SU-DHL-6 (cell line): Measurements from ENCODE around the gene KAT8.
"Not testable (repeated sequence)": the region's sequence is repeated elsewhere in the genome, so short reads cannot be mapped to it uniquely, and the experiment has no call there.

Experiments used
- H2AFZ ChIP-seq: fragments of 200-600 bp; sonication (generic); 2 replicates; pipeline ENCODE4 v1.6.1; 2014; ENCODE audit warnings: low read depth, mild to moderate bottlenecking, moderate library complexity, mixed read lengths, antibody characterized with exemption, low read length; ENCODE audit not compliant: severe bottlenecking
- H3F3A ChIP-seq: fragments of 200-600 bp; shearing (Covaris generic); 2 replicates; pipeline ENCODE4 v1.6.0; 2016; ENCODE audit warnings: antibody characterized with exemption, mild to moderate bottlenecking; ENCODE audit not compliant: insufficient read depth
- H3K27ac ChIP-seq: fragments of 200-600 bp; sonication (generic); 2 replicates; pipeline ENCODE4 v1.5.1; 2016; ENCODE audit warnings: low read depth, mild to moderate bottlenecking, low read length, moderate library complexity, mixed read lengths
- H3K27me3 ChIP-seq: fragments of 200-600 bp; sonication (generic), shearing (Covaris generic); 2 replicates; pipeline ENCODE4 v1.6.0; 2014; ENCODE audit warnings: mild to moderate bottlenecking, low read length
- H3K36me3 ChIP-seq: fragments of 200-600 bp; sonication (generic); 2 replicates; pipeline ENCODE4 v1.6.1; 2014; ENCODE audit warnings: mild to moderate bottlenecking, low read length, mixed read lengths
- H3K4me2 ChIP-seq: fragments of 300-600, 200-600 bp; shearing (Covaris generic), sonication (generic); 2 replicates; pipeline ENCODE4 v1.6.0; 2014; ENCODE audit warnings: low read length, low read depth, mild to moderate bottlenecking; ENCODE audit not compliant: poor library complexity, severe bottlenecking
- H3K4me3 ChIP-seq: fragments of 200-600 bp; sonication (generic); 2 replicates; pipeline ENCODE4 v1.5.1; 2014; ENCODE audit warnings: antibody characterized with exemption, low read length, mild to moderate bottlenecking, mixed read lengths; ENCODE audit not compliant: insufficient read depth, poor library complexity, severe bottlenecking
- H3K79me2 ChIP-seq: fragments of 200-600 bp; sonication (generic); 2 replicates; pipeline ENCODE4 v1.6.1; 2014; ENCODE audit warnings: mild to moderate bottlenecking, low read length, moderate library complexity; ENCODE audit not compliant: insufficient read depth
- H3K9ac ChIP-seq: fragments of 200-600 bp; sonication (generic); 2 replicates; pipeline ENCODE4 v1.7.0; 2014; ENCODE audit warnings: mild to moderate bottlenecking, low read length
- H3K9me2 ChIP-seq: fragments of 200-600 bp; sonication (generic); replicated peaks from 2 replicates; pipeline ENCODE4 v1.6.1; 2014; ENCODE audit warnings: low read length; ENCODE audit not compliant: insufficient read depth
- H3K9me3 ChIP-seq: fragments of 200-600 bp; sonication (generic); 2 replicates; pipeline ENCODE4 v1.6.1; 2014; ENCODE audit warnings: low read length, mixed read lengths; ENCODE audit not compliant: insufficient read depth
- H4K20me1 ChIP-seq: fragments of 200-600 bp; sonication (generic); 2 replicates; pipeline ENCODE4 v1.6.1; 2014; ENCODE audit warnings: low read depth, mild to moderate bottlenecking, antibody characterized with exemption, low read length, moderate library complexity, mixed read lengths
- EZH2phosphoT487 ChIP-seq: fragments of 200-600 bp; sonication (generic), shearing (Covaris generic); conservative IDR thresholded peaks from 2 replicates; pipeline ENCODE4 v1.6.1; 2018; ENCODE audit warnings: mild to moderate bottlenecking, antibody characterized with exemption, low read length, moderate library complexity, mixed read lengths
- TF ChIP-seq, protein P1 (sequence below): fragments of 200-600 bp; sonication (generic); IDR thresholded peaks from one replicate; pipeline ENCODE4 v1.5.1; 2017; ENCODE audit warnings: antibody characterized with exemption, mild to moderate bottlenecking, low read length, moderate library complexity; ENCODE audit not compliant: insufficient read depth, poor library complexity, severe bottlenecking

The KAT8 gene

DNA sequence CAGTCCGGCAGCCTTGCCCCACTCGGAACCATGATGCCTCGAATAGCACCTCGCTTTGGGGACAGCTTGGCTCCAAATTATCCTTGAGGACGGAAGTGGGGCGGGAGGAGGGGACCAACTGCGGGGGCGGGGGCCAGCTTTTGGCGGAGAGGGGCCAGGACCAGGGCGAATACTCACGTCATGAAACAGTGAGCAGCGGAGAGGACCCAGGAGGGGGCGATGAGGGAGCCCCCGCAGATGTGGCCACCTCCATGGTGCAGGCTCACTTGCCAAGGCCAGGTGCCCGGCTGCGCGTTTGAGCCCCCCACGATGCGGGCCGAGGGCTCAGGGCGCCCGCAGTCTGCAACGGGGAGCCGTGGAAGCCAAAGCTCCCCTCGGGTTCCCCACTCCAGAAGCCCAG lies 31.4 kb downstream of the KAT8 start:
- H3K9me2 ChIP-seq = no peaks in the 10 kb centered on the region
- no peak overlapping the region for H3K4me3 ChIP-seq
- TF ChIP-seq EZH2phosphoT487 = no peak
- TF ChIP-seq, protein P1, sequence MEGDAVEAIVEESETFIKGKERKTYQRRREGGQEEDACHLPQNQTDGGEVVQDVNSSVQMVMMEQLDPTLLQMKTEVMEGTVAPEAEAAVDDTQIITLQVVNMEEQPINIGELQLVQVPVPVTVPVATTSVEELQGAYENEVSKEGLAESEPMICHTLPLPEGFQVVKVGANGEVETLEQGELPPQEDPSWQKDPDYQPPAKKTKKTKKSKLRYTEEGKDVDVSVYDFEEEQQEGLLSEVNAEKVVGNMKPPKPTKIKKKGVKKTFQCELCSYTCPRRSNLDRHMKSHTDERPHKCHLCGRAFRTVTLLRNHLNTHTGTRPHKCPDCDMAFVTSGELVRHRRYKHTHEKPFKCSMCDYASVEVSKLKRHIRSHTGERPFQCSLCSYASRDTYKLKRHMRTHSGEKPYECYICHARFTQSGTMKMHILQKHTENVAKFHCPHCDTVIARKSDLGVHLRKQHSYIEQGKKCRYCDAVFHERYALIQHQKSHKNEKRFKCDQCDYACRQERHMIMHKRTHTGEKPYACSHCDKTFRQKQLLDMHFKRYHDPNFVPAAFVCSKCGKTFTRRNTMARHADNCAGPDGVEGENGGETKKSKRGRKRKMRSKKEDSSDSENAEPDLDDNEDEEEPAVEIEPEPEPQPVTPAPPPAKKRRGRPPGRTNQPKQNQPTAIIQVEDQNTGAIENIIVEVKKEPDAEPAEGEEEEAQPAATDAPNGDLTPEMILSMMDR = no peak
- no peaks in the 10 kb centered on the region for H3K9me3 ChIP-seq
- H3K4me2 ChIP-seq = no peak overlapping the region
- H3K27me3 ChIP-seq = no peaks in the 10 kb centered on the region
- H2AFZ ChIP-seq = no peak overlapping the region
- H3K36me3 ChIP-seq = no peaks in the 10 kb centered on the region
- H4K20me1 ChIP-seq = no peaks in the 10 kb centered on the region
- H3K27ac ChIP-seq = no peak overlapping the region
- H3K9ac ChIP-seq = no peak overlapping the region
- H3F3A ChIP-seq = no peaks in the 10 kb centered on the region
- H3K79me2 ChIP-seq = no peaks in the 10 kb centered on the region

DNA sequence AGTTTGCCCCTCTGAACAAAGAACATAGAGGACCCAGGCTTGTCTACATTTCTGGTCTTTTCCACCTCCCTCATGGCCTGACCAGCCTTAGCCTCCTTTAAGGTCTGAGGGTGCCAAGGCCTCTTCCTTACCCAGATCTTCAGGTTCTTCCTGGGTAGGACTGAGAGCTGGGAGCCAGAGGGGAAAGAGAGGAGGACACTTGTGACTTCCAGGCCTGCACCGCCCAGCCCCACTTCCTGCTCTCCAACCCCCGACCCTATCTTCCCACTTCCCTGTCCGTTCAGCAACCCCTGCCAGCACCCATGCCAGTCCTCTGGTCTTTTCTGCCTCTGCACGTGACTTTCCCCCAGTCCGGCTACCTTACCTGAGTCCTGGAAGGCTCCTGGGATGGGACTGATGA lies 31.9 kb downstream of the KAT8 start:
- no peaks in the 10 kb centered on the region for H3F3A ChIP-seq
- no peak for TF ChIP-seq EZH2phosphoT487
- TF ChIP-seq, protein P1 = no peak
- no peak overlapping the region for H3K9ac ChIP-seq
- H3K27ac ChIP-seq = no peak overlapping the region
- no peaks in the 10 kb centered on the region for H4K20me1 ChIP-seq
- H3K9me3 ChIP-seq = no peaks in the 10 kb centered on the region
- no peaks in the 10 kb centered on the region for H3K36me3 ChIP-seq
- H3K4me2 ChIP-seq = no peak overlapping the region
- no peaks in the 10 kb centered on the region for H3K9me2 ChIP-seq
- no peak overlapping the region for H3K4me3 ChIP-seq
- no peak overlapping the region for H2AFZ ChIP-seq
- no peaks in the 10 kb centered on the region for H3K79me2 ChIP-seq
- no peaks in the 10 kb centered on the region for H3K27me3 ChIP-seq

DNA sequence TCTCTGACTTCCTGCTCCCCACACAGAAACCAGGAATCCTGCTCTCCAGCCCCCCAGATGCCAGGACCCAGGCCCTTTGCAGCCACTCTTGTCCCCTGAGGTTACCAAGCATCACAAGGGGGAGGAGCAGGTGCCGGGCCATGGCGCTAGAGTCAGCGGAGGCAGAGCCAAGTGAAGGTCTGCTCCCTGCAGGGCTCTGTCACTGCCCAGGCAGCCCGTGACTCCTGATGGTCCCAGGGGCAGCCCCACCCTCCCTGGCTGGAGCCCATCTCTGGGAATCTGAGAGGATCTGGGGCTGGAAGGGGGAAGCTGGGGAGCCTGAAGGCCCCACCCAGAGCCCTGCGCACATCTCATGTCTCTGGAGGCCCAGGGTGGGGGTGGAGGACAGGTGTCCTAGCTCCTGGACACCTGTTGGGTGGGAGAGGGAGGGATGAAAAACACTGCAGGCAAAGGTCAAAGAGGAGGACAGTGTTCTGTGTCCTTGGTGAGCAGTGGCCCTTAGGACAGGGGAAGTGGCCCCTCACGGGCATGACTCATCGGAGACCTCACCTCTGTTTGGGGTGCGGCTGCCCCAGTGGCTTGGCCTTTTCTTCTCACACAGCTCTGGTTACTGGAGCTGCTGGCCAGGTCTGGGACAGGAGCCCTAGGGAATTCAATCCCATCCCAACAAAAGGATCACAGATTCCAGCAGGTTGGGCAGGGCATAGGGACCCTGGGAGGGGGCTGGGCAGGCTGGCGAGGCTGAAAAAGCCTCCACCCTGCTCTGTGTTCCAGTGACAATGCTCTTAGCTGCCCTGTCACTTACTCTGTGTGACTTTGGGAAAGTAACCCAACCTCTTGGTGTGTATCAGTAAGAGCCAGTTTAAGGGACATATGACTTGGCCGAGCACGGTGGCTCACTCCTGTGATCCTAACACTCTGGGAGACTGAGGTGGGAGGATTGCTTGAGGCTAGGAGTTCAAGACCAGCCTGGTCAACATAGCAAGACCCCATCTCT lies 32.7 kb downstream of the KAT8 start, which contains the start of gene PRSS36:
TSS of gene PRSS36 (minus strand) at position 173 of the 997 bp plus-strand sequence. CDS start at position 142, 31 bp downstream.
- H2AFZ ChIP-seq = no peak within 1 kb of the TSS
- TF ChIP-seq EZH2phosphoT487 = no peak
- TF ChIP-seq, protein P1 = no peak
- no peak within 1 kb of the TSS for H3K27ac ChIP-seq

DNA sequence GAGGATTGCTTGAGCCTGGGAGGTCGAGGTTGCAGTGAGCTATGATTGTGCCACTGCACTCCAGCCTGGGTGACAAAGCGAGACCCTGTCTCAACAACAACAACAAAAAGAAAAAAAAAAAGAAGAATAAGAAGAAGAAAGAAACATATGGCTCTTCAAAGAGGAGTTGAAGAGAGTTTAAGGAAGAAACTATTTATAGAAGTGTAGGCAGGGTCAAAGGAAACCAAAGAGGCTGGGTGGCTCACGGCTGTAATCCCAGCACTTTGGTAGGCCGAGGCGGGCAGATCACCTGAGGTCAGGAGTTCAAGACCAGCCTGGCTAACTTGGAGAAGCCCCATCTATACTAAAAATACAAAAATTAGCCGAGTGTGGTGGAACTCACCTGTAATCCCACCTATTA lies 33.5 kb downstream of the KAT8 start:
- H3K9me2 ChIP-seq, H3K9me3 ChIP-seq, H3K4me3 ChIP-seq, H4K20me1 ChIP-seq, H3F3A ChIP-seq, H2AFZ ChIP-seq, H3K27ac ChIP-seq, H3K9ac ChIP-seq, H3K27me3 ChIP-seq, H3K4me2 ChIP-seq, H3K36me3 ChIP-seq, H3K79me2 ChIP-seq: not testable (repeated sequence)

More for the DNA sequence above, 32.7 kb downstream of the KAT8 start, which contains the start of gene PRSS36:
- Histone ChIP-seq H3K4me3 (no peak within 1 kb of the TSS), H3K27me3 (no peaks in the 10 kb centered on the region), H3F3A (no peaks in the 10 kb centered on the region), H3K9me3 (no peaks in the 10 kb centered on the region), H3K9ac (no peak within 1 kb of the TSS), H3K4me2 (no peak within 1 kb of the TSS), H3K9me2 (no peaks in the 10 kb centered on the region), H4K20me1 (no peaks in the 10 kb centered on the region), H3K36me3 (no peaks in the 10 kb centered on the region), H3K79me2 (no peaks in the 10 kb centered on the region)
